SH-SY5Y (cell line): ENCODE measurements around the gene AOPEP.

Experiments
- GATA2 ChIP-seq: IDR thresholded peaks from 2 replicates; pipeline ENCODE4 v1.6.1; 2011; ENCODE audit warnings: mild to moderate bottlenecking, low read depth, low read length
- GATA3 ChIP-seq: IDR thresholded peaks from 2 replicates; pipeline ENCODE4 v1.6.1; 2011; ENCODE audit warnings: low read depth, mild to moderate bottlenecking, low read length, moderate library complexity

DNA sequence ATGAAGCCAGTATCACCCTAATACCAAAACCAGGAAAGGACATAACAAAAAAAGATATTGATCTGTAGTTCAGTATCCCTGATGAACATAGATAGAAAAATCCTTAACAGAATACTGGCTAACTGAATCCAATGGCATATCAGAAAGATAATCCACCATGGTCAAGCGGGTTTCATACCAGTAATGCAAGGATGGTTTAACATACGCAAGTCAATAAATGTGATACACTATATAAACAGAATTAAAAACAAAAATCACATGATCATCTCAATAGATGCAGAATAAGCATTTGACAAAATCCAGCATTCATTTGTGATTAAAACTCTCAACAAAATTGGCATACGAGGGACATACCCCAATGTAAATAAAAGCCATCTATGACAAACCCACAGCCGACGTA lies 110.9 kb downstream of the AOPEP start:
- TF ChIP-seq GATA2: no peak
- TF ChIP-seq GATA3: no peak
